Stimulated activated CD4-positive, alpha-beta T cell treated with anti-CD3 and anti-CD28 coated beads, Interleukin-4, amount 100 ng/mL, for 24 hours (primary cell): Measurements from ENCODE around the gene RNF217.
"Not testable (repeated sequence)": the region's sequence is repeated elsewhere in the genome, so short reads cannot be mapped to it uniquely, and the experiment has no call there.

Experiments used
- DNase-seq: peaks from one replicate; pipeline ENCODE4 v3.0.0-alpha.2; 2020

The RNF217 gene

DNA sequence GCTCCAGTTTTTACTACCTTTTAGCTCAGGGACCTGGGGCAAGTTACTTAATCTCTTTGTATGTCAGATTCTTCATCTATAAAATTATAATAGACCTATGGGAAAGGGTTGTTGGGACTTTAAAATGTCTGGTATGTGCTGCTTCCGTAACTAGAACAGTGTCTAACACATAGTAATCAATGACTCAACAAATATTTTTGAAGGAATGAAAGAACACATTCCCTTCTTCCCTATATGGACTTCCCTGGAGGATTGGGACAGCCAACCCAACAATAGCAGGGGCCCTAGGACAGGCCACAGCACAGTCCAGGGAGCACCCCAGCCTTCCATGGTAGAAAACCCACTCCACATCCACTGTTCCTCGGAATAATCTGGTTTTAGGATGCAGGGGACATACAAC, 140.7 kb downstream of the RNF217 start:
- no peak for DNase-seq

DNA sequence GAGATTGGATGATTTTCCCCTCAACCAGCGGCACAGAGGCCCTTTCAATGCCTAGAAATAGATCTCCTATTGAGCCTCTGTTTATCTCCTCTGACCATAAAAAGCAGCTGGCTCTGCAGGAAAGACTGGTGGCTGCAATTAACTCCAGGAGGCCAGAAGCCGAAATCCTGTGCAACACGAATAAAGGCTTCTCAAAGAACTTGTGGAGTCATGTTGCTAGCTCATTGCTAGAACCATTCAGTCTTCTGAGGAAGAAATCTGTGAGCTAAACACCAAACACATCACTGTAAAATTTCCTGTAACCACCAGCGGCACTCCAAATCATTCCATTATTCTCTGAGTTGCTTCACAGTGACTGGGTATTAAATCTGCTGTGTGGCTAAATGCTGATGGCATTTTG, 142.2 kb downstream of the RNF217 start:
- no peak for DNase-seq

DNA sequence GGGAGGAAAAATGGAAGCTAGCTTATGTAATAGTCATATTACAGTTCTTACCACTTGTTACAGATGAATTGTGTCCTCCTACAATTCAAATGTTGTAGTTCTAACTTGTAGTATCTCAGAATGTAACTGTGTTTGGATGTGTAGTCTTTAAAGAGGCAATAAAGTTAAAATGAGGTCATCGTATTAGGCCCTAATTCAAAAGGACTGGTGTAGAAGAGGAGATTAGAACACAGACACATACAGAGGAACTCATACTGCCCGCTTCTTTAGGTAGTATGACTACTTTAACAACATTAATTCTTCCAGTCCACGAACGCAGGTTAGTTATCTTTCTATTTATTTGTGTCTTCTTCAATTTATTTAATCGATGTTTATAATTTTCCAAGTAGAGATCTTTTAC, 144.8 kb downstream of the RNF217 start:
- no peak for DNase-seq

DNA sequence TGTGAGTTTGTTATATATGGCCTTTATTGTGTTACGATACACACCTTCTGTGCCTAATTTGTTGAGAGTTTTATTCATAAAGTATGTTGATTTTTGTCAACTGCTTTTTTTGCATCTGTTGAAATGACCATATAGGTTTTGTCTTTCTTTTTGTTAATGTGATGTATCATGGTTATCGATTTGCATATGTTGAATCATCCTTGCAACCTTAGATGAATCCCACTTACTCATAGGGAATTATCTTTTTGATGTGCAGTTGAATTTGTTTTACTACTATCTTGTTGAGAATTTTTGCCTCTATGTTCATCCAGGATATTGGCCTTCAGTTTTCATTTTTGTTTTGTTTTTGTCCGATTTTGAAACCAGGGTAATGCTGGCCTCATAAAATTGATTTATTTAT, 145.7 kb downstream of the RNF217 start:
- no peak for DNase-seq

DNA sequence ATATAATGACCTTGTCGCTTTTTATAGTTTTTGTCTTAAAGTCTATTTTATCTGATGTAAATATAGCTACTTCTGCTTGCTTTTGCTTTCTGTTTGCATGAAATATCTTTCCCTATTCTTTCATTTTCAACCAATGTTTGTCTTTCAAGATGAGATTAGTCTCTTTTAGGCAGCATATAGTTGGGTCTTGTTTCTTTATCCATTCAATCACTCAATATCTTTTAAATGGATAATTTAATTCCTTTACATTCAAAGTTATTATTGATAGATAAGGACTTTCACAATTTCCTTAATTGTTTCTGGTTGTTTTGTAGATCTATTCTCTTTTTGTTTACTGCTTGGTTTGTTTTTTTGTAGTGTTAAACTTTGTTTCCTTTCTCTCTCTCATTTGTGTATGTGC, 147.8 kb downstream of the RNF217 start:
- no peak for DNase-seq

DNA sequence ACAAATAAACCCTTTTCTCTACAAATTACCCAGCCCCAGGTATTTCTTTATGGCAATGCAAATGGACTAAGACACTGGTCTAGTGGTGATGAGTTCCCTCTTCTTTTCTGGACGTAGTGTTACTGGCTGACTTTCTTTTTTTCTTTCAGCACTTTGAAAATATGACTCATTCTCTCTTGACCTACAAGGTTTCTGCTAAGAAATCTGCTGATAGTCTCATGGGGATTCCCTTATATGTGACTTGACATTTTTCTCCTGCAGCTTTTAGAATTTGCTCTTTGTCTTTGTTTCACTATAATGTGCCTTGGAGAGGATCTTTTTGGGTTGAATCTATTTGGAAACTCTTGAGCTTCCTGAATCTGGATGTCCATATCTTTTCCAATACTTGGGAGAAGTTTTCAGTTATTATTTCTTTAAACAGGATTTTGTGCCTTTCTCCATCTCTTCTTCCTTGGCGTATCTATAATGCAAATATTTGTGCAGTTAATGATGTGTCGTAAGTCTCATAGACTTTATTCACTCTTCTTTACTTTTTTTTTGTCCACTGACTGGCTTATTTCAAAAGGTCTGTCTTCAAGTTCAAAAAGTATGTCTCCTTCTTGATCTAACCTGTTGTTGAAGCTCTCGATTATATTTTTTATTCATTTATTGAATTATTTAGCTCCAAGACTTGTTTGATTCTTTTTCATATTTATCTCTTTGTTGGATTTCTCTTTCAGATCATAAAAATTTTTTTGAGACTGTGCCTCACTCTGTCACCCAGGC, 149.2 kb downstream of the RNF217 start:
- DNase-seq = no peak

DNA sequence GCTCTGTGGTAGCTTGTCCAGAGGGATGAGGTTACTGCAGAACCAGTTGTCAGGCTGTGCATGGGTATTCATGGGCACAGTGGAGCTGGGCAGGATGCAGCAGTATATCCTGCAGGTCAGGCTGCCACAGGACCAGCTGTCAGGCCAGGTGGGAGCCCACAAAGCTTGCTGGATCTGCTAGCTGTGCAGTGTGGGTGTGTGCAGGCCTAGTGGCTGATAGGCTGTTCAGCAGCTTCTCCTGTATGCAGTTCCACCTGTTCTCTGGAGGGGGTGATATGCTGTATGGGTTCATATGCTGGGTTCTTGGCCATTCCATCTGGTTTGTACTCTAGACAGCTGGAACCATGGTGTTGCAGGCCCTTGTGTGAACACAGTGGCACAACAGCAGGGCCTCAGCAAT, 150.7 kb downstream of the RNF217 start:
- DNase-seq = no peak

DNA sequence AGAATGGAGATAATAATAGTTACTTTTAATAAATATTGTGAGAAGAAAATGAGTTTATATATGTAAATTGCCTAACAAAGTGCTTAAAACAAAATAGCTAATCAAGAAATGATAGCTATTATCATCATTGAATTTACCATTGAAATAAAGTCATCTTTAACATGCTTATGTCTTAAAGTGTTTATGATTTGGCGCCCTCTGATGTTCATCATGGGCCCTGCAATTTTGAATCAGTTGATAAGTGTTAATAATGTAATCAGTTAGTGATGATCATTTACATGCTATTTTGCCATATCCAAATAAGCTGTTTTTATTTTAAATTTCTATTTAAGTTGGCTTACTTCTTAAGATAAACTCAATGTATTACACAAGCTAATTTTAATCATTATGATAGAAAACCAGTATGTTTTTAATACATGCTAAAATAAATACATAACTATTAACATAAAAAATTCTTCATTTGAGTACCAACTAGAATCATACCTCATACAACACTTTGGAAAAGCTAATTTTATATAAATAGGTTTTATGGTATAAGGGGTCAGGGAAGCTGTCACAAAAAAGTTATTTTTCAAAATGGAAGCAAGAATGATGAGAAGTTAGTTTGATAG, 152.1 kb downstream of the RNF217 start:
- peak; percentile 43 for DNase-seq

DNA sequence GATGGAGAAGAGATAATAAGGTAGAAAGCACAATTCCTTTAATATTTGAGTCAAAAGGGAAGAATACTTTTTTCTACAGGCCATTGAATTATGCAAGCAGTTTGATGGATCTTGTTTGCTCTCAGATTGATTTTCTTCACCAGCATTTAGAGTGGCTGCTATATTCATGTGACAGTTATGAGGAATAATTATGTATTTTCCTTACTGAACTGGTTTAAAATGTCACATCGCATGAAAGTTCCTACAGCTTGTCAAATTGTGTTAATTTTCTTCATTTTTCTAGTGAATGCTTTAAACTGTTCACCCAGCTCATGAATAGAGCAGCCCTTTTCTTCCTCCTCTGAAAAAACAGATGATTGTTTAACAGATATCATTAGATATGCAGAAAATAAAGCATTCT, 153.9 kb downstream of the RNF217 start:
- DNase-seq = no peak

DNA sequence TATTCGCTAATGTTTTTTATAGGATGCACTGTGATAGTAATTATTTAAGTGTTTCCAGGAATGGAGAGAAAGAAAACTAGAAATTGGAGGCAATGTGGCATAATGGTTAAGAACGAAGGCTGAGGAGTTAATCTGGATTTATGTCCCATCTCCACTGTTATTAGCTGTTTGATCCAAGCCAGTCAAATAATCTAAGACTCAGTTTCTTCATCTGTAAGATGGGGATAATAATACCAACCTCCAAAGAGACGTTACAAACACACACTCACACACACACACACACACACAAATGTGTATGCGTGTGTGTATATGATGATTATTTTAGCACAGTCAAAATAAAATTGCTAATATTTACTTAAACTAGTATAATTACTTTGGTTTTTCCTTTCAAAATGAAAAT, 154.5 kb downstream of the RNF217 start:
- no peak for DNase-seq

DNA sequence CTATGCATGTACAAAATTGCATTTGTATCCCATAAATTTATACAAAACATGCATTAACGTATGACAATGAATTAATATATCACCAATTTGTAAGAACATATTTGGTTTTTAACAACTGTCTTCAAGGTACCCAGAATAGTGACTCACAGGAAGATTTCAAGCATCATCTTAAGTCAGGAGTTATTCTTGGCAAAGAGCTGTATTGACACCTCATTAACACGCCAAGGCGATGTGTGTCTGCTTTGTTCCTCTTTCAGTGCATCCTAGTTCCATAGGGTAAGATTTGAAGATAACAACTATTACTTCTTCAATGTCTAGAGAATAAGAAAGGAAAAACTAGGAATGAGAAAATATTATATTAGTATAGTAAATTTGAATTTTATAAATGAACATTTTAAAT, 155.6 kb downstream of the RNF217 start:
- DNase-seq = no peak

DNA sequence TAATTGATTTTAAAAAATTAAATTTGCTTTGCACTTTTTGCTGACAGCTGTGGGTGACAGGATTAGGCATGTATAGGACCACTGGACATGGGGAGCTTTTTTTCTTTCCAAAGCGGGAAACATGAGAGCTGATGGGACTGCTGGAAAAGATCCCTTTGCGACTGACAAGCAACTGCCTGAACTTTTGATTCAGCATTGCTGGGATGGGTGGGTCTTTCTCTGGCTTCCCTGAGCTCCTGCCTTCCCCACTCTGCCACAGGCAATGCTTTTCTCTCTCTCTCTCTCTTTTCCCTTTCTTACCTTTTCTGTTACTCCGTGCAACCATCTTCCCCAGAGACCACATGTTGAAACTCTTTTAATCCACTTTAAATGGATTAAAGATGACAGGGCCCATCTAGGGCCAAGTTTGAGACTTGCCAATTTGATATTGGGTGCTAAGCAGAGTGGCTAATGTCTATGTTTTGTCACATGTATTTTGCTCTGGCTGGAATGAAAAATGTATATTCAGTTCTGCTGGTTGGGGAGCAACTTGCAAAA, 157.9 kb downstream of the RNF217 start:
- DNase-seq = no peak

DNA sequence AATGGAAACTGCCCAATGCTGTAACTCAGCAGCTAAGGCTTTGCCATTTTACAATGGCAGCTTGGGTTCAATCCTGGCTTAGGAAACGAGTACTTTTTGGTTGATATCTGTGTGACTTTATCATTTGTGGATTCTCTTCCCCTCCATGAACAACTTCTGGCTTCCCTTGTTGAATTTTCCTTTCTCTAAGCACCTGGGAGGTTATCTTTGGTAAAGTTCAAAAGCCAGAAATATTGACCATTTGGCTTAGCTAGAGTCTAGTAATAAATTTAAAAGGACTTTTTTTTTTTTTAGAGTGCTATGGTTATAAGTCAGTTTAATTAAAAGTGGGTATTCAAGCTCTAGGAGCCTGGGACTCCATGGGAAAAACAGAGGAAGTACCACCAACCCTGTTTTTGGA, 159.7 kb downstream of the RNF217 start:
- DNase-seq = no peak

DNA sequence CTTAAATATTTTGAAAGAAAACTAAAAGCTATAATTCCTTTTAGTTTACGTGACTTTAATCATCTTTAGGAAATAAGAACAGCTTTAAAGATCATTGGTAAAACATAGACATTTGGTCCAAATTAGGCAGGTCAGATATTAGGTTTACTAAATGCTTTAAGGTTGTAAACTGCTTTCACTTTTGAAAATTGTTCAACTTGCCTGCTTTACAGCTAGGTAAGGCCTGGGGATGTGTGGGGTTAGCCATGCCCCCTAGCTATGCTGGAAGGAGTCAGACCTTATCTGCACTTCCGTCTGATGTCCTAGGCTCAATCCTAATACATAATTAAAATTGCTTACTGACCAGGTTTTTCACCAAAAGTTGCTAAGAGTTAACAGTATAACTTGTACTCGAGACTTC, 160.8 kb downstream of the RNF217 start:
- no peak for DNase-seq

DNA sequence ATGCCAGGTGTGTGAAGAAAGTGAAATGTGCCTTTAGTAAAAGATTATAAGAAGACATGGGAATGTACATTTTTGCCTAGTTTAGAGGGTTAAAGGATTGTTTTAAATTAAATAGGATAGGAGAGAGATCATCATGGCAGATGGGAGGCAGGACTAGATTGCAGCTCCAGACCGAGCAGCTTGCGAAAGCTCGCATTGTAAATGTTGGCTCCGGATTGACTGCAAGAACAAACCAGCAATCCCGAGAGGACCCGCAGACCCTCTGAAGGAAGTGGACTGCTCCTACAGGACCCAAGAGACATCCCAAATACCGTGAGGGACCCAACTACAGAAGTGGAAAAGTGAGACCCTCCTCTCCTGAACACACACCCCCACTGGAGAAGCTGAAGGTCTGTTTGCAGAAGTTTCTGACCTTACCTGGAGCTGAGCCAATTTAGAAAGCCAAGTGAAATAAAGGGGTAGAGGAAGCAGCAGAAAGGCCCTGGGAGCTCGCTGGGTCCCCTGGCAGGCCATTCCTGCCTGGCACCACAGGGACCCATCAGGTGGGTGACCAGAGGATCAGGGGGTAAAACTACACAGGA, 161.3 kb downstream of the RNF217 start:
- DNase-seq = no peak

DNA sequence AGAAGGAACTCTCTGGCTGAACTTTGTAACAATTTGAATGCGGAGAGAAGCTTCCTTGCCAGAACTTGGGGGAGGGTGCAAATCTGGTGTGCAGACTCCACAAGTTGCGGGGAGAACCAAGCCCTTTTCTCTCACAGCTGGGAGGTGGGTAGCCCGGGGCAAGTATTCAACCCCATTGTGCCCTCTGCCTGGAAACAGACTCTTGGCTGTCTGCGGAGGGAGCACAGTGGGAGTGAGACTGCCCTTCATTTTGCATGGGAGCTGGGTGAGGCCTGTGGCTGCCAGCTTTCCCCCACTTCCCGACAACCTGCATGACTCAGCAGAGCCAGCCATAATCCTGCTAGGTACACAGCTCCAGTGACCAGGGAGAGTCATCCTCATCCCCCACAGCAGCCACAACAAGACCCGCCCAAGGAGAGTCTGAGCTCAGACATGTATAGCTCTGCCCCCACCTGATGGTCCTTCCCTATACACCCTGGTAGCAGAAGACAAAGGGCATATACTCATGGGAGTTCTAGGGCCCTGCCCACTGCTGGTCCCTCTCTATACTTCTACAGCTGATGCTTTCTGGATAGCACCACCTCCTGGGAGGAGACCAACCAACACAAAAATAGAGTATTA, 161.9 kb downstream of the RNF217 start:
- no peak for DNase-seq

DNA sequence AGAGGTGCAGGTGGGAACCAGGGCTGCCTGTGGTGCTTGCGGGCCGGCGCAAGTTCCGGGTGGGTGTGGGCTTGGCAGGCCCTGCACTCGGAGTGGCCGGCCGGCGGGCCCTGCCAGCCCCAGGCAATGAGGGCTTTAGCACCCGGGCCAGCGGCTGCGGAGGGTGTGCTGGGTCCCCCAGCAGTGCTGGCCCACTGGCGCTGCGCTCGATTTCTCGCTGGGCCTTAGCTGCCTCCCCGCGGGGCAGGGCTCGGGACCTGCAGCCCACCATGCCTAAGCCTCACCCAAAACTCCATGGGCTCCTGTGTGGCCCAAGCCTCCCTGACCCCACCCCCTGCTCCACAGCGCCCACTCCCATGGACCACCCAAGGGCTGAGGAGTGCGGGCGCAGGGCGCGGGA, 163.6 kb downstream of the RNF217 start:
- DNase-seq = not testable (repeated sequence)

DNA sequence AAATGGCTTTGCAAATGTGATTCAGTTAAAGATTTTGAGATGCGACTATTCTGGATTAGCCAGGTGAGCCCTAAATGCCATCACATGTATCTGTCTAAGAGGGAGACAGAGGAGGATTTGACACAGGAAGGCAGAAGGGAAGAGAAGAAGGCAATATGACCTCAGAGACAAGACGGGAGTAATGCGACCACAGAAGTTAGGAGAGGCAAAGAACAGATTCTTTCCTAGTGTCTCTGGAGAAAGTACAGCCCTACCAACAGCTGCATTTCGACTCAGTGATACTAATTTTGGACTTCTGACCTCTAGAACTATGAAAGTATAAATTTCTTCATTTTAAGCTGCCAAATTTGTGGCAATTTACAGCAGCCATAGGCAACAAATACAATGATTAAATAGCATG, 167.1 kb downstream of the RNF217 start:
- DNase-seq = no peak

DNA sequence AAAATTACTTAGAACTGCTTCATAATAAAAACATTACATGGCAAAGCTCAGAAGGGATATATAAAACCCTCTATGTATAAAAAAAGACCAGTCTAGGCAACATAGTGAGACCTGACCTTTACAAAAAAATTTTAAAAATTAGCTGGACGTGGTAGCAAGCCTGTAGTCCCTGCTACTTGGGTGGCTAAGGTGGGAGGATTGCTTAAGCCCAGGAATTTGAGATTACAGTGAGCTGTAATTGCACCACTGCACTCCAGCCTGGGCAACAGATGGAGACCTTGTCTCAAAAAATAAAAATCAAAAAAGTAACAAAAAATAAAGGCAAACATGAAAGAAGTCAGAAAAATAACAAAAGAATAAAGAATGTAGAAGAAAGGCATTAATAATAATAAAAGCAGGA, 169.8 kb downstream of the RNF217 start:
- no peak for DNase-seq

DNA sequence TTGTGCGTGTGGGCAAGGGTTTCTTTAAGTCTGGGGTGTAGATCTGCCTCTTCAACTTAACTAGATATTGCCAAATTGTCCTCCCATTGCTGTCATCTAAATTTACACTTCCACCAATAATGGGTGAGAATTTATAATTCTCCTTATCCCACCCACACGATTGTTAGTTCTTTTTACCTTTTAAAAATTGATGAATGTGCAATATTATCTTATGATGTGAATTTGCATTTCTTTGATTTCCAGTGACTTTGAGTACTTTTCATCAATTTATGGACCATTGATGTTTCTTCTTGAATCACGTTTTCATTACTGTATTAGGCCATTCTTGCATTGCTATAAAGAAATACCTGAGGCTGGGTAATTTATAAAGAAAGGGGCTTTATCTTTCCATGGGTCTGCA, 174.1 kb downstream of the RNF217 start:
- no peak for DNase-seq

DNA sequence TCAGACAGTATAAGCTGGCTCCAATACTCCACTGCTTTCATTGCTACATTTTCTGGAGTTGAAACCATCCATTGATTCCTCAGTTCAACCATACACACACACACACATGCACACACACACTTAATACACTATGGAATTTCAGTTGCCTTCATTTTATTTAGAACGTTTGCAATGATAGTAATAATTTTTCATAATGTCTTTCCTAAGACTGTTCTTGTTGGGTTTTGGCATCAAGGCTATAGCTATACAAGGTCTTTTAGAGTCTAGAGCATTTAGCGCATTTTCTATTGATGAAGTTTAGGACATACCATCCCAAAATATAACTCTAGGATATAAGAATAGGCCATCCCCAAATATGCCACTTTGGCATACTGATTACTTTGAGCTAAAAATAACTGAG, 175.8 kb downstream of the RNF217 start:
- no peak for DNase-seq

DNA sequence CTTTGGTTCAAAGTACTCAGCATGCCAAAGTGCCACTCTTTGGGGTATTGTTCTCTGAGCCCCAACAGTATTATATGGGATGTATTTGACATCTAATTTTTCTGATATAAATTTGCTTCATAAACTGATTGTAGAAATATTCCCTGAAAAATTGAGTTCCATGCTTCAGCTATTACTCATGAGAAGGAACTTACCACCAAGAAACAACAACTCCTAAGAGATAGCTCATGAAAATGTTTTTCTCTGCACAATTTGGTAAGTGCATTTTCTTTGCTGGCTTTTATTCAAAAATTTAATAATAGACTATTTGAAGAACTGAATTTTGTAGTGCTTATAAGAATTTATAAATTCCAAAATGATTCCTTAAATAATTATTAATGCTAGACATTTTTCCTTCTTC, 178.6 kb downstream of the RNF217 start:
- DNase-seq = no peak
